ENCODE measurements around the gene ARFGAP2.

DNA sequence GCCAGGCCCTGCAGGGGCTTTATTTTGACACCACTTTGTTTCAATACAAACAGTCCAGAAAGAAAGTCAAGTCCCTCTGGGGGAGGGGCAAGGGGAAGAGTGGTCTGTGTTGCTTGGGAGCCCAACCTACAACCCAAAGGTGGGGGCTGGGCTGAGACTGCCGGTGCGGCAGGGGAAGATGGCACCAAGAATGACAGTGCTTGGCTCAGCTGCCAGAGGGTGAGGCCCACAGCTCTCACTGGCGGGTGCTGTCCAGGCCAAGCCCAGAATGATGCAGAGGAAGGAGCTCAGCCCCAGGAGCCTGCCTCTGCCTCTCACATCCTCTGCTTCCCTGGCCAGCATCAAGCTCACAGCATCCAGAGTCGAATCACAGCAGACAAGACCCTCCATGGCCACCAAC, 12.4 kb downstream of the ARFGAP2 start:
- TF ChIP-seq EZH2 (IDR thresholded peaks at IDR 0.05) (no peak), POLR2AphosphoS5 (IDR thresholded peaks at IDR 0.05; ENCODE audit: borderline replicate concordance, low read depth, low read length) (no peak; the same call in 1 of the 2 replicates), FOXP2 (optimal IDR thresholded peaks at IDR 0.05; ENCODE audit: control extremely low read depth, extremely low read length, insufficient read depth) (no peak)
